HG02610 (cell line): ENCODE data around the gene ATG5.
"Not testable (repeated sequence)": the region's sequence is repeated elsewhere in the genome, so short reads cannot be mapped to it uniquely, and the experiment has no call there.

Source experiments
- ATAC-seq: cut with Tn5 transposase; IDR thresholded peaks from one replicate; pipeline ENCODE4 v1.9.1; 2021; ENCODE audit warnings: mild to moderate bottlenecking, moderate library complexity; ENCODE audit not compliant: unreplicated experiment

Gene ATG5

DNA sequence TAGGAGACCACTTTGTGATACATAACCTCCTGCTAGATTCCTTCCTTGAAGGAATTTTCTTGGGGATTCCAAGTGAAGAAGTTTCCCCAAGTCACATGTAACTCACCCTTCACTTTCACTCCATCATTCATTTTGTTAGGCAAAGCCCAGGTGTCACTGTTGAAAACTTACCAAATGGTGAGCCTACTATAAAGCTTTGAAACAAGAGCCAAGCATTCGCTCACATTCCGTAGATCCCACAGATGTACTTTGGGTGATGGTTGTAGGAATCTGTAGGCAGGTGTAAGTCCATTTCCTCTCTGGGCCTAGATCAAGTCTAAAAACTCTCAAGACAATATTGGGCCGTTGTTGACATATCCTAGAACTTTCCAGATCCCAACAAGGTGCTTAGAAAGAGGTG, 165.4 kb downstream of the ATG5 start:
- no peak for ATAC-seq

DNA sequence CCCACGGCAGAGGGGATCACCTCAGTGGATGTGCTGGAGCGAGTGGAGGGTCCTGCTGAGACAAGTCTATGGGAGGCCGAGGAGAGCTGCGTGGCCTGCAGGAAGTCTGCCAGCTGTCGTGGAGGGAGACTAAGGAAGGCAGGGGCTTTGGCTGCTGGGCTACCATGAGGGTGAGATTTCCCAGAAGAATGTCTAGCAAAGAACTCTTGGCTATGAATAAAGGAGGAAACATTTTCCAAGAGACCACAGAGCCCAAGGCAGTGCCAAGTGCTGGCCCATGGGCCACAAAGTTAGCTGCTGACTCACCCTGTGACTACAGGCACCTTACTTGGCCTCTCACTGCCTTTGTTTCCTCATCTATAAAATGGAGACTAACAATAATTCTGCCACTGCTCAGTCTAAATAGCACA, 166.0 kb downstream of the ATG5 start:
- ATAC-seq: no peak

DNA sequence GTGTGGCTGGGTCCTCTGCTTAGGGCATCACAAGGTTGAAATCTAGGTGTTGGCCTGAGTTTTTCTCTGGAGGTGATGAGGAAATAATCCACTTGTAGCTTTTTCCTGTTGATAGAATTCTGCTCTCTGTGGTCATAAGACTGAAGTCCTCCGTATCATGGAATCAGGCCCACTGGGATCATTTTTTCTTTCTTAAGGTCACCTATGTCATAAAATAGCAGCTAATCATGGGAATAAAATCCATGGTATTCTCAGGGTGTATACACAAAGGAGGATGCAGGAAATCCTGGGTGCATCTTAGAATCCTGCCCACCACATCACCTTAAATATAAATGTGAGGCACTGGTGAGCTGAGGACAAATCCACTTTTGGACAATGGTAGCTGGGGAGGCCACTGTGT, 166.7 kb downstream of the ATG5 start:
- no peak for ATAC-seq

DNA sequence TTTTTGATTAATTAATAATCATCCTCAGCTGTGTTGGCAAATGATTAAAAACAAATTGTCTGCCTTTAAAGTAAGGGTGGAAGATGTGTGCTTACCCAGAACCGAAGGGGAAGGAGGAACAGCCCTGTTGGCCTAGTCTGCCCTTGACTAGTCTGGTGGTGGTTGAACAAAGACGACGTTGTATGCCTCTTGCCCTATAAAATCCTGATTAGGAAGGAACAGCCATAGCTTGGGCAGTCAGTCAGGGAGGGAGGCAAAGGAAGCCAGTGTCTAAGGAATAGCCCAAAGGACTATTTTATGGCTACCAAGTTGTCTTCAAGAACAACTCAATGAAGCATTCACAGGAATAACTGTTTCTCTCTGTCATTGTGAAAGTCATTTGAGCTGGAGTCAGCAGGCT, 168.7 kb downstream of the ATG5 start:
- ATAC-seq: no peak

DNA sequence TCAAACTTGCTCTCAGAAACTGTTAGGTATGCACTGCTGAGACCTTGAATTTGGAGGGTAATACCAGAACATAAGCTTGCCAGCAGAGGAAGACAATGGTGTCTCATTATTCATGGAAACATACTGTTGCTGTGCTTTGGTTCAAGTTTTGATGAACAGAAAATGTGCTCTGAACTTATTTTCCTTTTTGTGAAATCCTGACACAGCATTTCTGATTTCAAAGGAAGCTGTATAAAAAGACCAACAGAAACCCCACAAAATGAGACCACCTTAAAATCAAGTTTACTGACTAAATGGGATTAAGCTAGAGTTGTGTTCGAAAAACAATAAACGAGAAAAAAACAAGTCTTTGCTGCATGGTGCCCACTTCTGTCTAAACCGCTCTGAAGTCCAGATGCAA, 169.1 kb downstream of the ATG5 start:
- ATAC-seq: no peak

DNA sequence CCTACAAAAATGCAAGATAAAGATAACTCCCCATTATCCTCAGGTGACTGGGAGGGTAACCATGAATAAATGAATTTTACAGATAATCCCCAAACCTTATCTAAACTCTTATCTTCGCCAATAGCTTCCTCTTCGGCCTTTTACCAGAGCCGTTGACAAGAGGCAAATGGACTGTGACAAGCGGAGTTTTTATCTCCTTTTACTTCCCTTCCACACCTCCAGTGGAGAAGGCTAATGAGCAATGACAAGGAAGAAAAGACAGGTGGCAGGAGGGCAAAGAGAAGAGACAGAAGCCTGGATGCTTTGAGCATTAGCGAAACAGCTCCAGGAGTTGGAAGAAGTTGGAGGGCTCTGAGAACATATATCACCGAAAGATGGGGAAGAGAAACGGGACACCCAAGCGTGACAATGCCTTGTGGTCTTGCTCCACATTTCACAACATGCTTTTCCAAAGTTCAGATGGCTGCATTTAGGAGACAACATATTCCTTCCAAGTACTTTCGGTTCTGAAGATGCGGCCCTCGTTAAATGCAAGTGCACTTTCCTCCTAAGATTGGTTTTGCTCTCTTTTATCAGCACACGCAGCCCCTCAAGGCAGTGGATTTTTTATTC, 170.2 kb downstream of the ATG5 start:
- ATAC-seq: no peak

DNA sequence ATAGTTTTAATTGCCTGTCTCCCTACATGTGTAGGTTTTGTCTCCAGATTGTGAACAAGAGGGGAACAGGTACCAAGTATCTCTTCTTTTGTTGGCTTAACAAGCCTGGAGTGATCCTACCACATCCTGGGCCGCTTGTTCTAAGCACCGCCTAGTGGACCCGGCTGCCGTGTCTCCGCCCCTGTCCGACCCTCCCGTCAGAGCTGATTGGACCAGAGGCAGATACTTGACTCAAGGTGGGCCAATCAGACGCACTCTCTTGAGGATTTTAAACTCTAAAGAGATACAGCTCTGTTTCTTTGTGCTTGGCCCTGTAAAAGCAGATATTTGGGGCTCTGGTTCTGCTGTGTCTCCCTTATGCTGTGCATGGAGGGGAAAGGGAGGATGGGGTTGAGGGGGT, 171.2 kb downstream of the ATG5 start:
- no peak for ATAC-seq

DNA sequence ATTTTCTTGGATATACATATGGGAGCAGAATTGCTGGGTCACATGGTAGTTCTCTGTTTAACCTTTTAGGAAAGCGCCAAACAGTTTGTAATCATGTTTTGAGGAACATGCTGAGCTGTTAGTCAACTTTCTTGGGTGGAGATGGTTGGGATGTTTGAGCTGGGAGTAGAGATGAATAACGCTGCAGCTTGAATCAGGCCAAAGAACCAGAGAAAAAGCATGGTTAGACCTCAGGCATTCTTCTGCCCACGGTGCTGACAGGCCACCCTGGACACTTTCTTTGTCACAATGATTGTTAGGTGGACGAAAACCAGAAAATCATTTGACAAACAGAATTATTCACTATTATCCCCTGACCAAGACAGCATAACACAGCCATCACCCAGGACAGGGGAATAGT, 172.6 kb downstream of the ATG5 start:
- no peak for ATAC-seq

DNA sequence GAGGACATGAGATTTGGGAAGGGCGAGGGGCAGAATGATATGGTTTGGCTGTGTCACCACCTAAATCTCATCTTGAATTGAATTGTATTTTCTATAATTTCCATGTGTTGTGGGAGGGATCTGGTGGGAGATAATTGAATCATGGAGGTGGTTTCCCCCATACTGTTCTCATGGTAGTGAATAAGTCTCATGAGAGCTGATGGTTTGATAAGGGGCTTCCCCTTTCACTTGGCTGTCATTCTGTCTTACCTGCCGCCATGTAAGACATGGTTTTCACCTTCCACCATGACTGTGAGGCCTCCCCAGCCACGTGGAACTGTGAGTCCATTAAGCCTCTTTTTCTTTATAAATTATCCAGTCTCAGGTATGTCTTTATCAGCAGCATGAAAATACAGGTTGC, 173.1 kb downstream of the ATG5 start:
- ATAC-seq: not testable (repeated sequence)

DNA sequence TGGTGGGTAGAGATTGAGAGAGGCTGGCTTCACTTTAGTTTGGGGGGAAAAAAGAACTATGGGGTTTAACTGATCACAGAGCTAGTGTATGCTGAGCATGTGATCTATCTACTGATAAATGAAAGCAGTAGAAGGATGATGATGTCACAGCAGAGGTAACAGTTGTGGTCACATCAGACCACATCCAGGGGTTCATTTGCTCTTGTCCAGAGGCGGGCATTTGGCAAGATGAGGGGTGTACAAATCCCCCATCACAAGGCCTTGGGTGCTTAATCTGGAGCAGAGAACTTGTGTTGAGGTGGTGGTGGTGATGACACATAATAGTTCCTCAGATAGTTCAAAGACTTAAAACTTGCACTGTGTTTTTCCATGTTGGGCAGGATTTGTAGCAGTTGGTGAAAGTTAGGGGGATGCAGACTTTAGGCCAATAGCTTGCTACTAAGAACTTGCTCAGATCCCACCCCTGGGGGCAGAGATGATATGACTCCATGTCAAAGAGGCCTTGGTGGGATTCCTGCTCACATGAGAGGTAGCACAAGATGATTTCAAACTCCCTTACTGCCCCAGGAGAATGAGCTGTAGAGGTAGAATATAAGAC, 176.0 kb downstream of the ATG5 start:
- ATAC-seq: no peak

DNA sequence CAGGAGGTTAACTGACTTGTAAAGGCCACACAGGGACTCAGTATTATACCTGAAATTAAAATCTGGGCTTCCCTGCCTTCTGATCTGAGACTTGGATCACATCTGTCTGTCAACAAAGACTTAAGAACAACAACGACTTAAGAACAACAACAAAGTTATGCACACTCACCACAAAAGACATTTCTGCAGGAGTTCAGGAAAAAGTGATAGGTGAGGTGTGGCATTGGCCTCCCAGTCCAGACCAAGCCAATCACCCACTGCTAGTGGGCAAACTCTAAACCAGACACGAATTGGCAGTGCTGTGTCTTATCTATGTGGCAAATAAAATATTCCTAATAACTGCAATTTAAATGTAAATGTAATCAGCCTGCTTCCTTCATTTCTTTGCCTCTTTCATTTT, 178.1 kb downstream of the ATG5 start:
- ATAC-seq: no peak

DNA sequence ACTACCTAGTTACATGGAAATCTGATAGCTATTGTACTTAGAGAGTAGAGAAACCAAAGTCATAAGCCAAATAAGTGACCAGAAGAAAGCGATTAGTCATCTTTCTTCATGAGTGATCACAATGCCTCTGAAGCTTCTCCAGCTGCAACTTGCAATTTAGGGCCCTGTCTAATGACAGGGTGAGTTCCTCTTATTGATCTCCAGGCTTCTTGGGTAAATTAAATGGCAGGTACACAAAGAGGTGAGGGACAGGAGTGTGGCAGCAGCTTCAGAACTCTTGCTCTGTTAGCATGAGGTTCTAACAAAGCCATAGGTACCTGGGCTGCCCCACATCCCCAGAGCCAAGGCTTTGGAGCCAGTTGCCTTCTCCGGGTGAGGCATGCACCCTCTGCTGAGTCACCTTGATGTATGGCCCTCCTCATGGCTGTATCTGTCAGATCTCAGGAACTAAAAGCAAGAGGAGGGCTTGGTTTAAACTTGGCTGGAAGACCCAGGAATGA, 178.7 kb downstream of the ATG5 start:
- peak; percentile 57 for ATAC-seq

DNA sequence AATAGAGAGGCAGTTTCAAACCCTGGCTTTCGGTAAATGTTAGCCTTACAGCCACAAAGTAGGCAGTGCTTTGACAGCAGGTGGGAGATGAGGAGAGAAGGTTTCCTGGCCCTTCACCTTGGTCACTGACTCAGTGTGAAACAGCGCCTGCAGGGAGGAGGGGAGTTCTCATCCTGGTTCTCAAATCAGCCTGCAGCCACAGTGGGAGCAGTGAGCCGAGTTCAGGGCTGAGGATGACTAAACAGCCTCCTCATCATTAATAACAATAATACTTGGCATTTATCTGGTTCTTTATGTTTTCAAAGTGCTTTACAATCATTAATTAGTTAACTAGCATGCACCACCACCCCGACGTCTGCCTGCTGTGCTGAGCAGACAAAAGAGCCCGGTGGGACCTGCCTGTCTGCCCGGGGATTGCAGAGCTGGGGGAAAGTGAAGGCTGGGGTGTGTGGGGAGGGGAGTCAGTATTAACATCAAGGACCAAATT, 179.8 kb downstream of the ATG5 start:
- ATAC-seq: peak; percentile 43

DNA sequence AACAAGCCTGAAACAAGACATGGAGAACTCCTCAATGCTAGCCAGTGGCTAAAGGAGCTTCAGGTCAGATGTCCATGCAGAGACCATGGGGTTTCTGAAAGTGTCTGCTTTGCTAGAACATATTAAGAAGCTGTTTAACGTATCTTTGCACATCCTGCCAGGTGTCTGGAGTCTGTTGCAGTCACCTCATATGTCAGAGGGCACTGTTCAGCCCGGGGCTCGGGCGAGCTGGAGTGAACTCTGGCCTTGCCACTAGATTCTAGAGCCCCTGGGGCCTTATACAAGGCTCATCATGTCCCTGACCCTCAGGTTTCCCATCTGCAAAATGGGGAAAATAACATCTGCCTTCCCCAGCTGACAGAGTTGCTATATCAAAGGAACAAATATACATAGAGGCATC, 180.4 kb downstream of the ATG5 start:
- no peak for ATAC-seq

DNA sequence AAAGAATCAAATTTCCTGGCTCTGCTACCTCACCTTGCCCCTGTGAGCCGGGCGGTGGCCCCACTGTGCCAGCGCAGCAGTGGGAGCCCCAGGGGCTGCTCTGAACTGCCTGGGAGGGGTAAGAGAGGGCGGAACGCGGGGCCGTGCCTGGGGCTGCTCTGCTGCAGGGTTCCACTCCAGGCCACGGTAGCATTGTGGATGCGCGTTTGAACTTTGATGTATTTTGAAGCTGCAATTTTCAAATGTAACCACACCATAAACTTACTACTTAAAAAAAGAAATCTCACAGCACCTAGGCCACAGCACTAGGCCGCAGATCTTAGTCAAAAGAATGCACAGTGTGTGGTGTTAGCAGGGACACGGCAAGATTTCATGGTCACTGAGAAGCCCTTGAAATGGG, 181.9 kb downstream of the ATG5 start:
- ATAC-seq: no peak

DNA sequence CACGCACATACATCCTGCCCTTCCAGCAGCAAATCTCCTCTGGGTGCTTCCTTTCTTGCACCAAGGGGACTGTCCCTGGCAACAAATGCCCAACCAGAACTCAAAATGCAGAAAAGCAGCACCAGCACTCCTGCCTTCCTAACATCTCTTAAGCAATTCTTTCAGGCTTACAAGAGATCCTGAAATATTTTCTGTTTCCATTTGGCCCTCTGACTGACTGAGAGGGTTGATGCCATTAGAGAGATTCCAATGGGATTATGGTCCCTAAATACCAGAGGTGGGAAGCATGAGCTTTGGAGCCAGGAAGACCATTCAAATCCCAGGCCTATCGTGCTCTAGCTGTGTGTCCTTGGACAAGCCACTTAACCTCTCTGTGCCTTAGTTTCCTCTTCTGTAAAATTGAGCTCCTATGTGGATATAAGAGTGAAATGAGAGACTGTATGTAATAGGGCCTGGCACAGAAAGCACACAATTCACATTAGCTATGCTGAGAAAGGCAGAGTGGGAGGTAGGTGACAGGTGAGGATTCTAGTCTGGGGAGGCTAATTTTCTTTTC, 182.6 kb downstream of the ATG5 start:
- ATAC-seq: no peak

DNA sequence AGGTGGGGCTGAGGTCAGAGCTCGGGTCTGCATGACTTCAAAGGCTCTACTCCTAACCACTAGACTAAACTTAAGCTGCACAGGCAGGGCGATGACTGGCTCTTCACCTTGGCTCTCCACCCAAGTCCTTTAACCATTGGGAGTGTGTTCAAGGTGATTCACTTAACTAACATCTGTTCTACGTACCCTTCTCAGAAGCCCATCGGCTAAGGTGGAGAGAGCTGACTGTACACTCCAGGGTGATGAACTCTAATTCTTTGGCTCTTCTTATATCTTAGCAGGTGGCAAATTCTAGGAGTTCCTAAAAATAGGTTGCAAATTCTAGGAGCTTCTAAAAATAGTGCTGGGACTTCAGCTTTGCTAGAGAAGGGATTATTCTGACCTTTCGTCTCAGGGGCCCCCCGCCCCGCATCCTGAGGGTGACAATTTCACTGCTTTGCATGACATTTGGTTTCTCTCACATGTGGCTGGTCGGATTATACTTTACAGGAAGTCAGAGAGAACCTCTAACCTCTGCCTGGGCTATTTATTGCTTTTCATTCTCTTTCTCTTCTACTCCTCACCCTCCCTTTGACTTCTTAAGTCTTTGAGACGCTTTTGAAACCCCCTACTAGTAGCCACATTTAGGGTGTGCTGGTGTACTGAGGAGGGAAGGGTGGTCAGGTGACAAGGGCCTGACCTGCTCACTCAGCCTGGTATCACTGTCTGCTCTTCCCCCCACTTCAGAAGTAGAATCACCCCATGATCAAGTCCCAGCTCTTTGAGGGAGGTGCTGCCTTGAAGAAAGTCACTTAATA, 183.9 kb downstream of the ATG5 start:
- ATAC-seq: peak; percentile 69

DNA sequence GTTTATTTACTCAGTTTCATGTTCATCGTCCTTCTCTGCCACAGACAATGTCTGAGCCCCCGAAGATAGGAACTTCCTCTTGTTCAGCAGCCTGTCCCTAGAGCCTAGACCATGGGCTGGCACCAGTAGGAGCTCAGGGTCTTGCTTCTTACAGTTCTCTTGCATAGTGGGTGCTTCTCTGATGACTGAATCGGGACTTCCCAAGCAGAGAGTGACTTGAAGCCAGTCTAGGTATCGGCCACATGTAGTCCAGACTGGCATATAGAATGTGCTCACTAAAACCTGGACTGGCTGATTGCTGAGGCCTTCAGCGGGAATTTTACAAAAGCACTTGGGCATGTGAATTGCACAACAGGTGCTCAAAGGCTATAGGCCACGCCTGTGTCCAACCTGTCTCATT, 187.4 kb downstream of the ATG5 start:
- no peak for ATAC-seq

DNA sequence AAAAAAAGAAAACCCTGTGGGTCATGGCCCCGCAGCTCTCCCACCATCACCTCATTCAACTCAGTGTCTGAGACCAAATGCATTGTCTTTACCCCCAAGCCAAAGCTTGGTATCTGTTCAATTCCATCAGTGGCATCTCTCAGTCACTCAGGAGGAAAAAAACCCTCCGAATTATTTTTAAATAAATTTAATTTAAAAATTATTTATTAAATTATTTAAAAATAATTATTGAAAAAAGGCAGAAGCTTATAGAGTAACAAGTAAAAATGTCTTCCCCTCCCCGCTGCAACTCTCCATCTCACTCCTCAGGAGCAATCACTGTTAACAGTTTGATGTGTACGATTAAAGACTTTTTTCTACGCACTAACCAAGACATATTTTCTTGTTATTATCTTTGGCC, 188.7 kb downstream of the ATG5 start:
- ATAC-seq: no peak

DNA sequence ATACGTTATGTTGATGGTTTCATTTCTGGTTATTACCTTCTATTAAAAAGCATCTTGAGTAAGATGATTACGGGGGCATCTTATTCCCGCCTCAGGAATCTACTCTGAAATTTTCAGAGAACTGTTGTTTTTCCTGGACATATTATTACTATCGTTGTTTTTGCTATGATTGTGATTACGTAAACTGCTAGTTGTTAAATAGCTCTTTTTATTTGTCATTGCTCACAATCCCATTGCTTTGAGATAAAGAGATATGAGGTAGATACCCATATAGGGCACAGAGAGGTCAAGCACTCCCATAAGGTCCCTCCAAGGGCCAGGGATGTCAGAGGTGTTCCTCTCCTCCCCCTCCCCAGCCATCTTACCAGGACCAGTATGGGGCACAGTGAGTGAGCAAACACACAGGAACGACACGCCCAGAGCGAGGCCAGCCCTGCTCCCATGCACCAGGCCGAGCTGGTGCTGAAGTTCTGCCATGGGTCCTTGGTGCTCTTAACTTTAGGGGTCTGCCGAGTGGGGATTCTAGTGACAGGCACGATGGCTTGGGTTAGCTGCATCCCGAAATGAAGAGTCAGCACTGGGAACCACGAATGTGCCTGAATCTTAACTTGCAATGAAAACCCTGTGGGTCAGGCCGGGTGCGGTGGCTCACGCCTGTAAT, 189.5 kb downstream of the ATG5 start:
- ATAC-seq: no peak
